ENCODE results near the gene GGNBP2. TPM values are rescaled to one million over a fixed set of nuclear protein-coding genes. Genes with fewer than 3 reads are reported as not detected.

Gene GGNBP2
- total and polyA plus RNA-seq, 2 donors (not counting 1 experiment from before 2014, with no cell fraction given), result 77.0 to 81.9 TPM

GRCh38 chr17:36593656-36594316, 49.1 kb downstream of the GGNBP2 start:
- Histone ChIP-seq H3K79me2 (ENCODE audit: control insufficient read depth, insufficient read depth, low read length) (no peaks in the 10 kb centered on the region), H3K36me3 (ENCODE audit: control insufficient read depth, insufficient read depth, low read length) (no peaks in the 10 kb centered on the region), H3K4me1 (ENCODE audit: control insufficient read depth, extremely low read depth, insufficient read depth, low read length) (peaks cover 5% of the 10 kb centered on the region), H3K27me3 (ENCODE audit: control insufficient read depth, insufficient read depth, low read length) (no peaks in the 10 kb centered on the region), H4K20me1 (ENCODE audit: control insufficient read depth, extremely low read depth, insufficient read depth, low read length) (no peaks in the 10 kb centered on the region), H3K4me2 (ENCODE audit: extremely low read depth, insufficient read depth, low read length) (no peak overlapping the region), H3K27ac (ENCODE audit: insufficient read depth, low read length) (no peak overlapping the region), H3K4me3 (replicated peaks in 1 of 4; ENCODE audit: control extremely low read depth in 1 of 4, insufficient read depth in 1 of 4, low read depth in 3 of 4, low read length in 4 of 4) (no peak overlapping the region), H3K9ac (ENCODE audit: insufficient read depth, low read length) (no peak overlapping the region), H3K9me3 (ENCODE audit: control insufficient read depth, insufficient read depth, low read depth, low read length) (no peaks in the 10 kb centered on the region), H2AFZ (ENCODE audit: low read length) (no peak overlapping the region)
- TF ChIP-seq EZH2 (IDR thresholded peaks at IDR 0.05; ENCODE audit: low read length, missing control alignments), result no peak
- TF ChIP-seq CTCF (conservative IDR thresholded peaks at IDR 0.05 in 1 of 2, IDR thresholded peaks at IDR 0.05 in 1 of 2; ENCODE audit: low read depth in 1 of 2, low read length in 2 of 2), result no peak
- DNase-seq (ENCODE audit: low read depth in 2 of 2), result peak in 1 of 2 donors; percentile 5

- Histone ChIP-seq H3K9ac (ENCODE audit: insufficient read depth, low read length) (no peak overlapping the region), H3K9me3 (ENCODE audit: control insufficient read depth, insufficient read depth, low read depth, low read length) (no peaks in the 10 kb centered on the region), H3K4me2 (ENCODE audit: extremely low read depth, insufficient read depth, low read length) (no peak overlapping the region), H4K20me1 (ENCODE audit: control insufficient read depth, extremely low read depth, insufficient read depth, low read length) (no peaks in the 10 kb centered on the region), H2AFZ (ENCODE audit: low read length) (no peak overlapping the region), H3K36me3 (ENCODE audit: control insufficient read depth, insufficient read depth, low read length) (no peaks in the 10 kb centered on the region), H3K79me2 (ENCODE audit: control insufficient read depth, insufficient read depth, low read length) (no peaks in the 10 kb centered on the region), H3K4me3 (replicated peaks in 1 of 4; ENCODE audit: control extremely low read depth in 1 of 4, insufficient read depth in 1 of 4, low read depth in 3 of 4, low read length in 4 of 4) (no peak overlapping the region), H3K27ac (ENCODE audit: insufficient read depth, low read length) (no peak overlapping the region), H3K4me1 (ENCODE audit: control insufficient read depth, extremely low read depth, insufficient read depth, low read length) (peaks cover 5% of the 10 kb centered on the region), H3K27me3 (ENCODE audit: control insufficient read depth, insufficient read depth, low read length) (no peaks in the 10 kb centered on the region)
- TF ChIP-seq CTCF (conservative IDR thresholded peaks at IDR 0.05 in 1 of 2, IDR thresholded peaks at IDR 0.05 in 1 of 2; ENCODE audit: low read depth in 1 of 2, low read length in 2 of 2) (no peak), EZH2 (IDR thresholded peaks at IDR 0.05; ENCODE audit: low read length, missing control alignments) (no peak)
- no peak for DNase-seq (ENCODE audit: low read depth in 2 of 2)
These were observed 50.1 kb downstream of the GGNBP2 start for GRCh38 chr17:36594626-36595401.

- Histone ChIP-seq H3K4me2 (ENCODE audit: extremely low read depth, insufficient read depth, low read length) (no peak overlapping the region), H2AFZ (ENCODE audit: low read length) (no peak overlapping the region), H4K20me1 (ENCODE audit: control insufficient read depth, extremely low read depth, insufficient read depth, low read length) (no peaks in the 10 kb centered on the region), H3K27ac (ENCODE audit: insufficient read depth, low read length) (no peak overlapping the region), H3K79me2 (ENCODE audit: control insufficient read depth, insufficient read depth, low read length) (peaks cover 3% of the 10 kb centered on the region), H3K4me3 (replicated peaks in 1 of 4; ENCODE audit: control extremely low read depth in 1 of 4, insufficient read depth in 1 of 4, low read depth in 3 of 4, low read length in 4 of 4) (no peak overlapping the region), H3K9me3 (ENCODE audit: control insufficient read depth, insufficient read depth, low read depth, low read length) (no peaks in the 10 kb centered on the region), H3K27me3 (ENCODE audit: control insufficient read depth, insufficient read depth, low read length) (no peaks in the 10 kb centered on the region), H3K4me1 (ENCODE audit: control insufficient read depth, extremely low read depth, insufficient read depth, low read length) (peaks cover 2% of the 10 kb centered on the region), H3K36me3 (ENCODE audit: control insufficient read depth, insufficient read depth, low read length) (no peaks in the 10 kb centered on the region), H3K9ac (ENCODE audit: insufficient read depth, low read length) (no peak overlapping the region)
- TF ChIP-seq EZH2 (IDR thresholded peaks at IDR 0.05; ENCODE audit: low read length, missing control alignments), result no peak
- TF ChIP-seq CTCF (conservative IDR thresholded peaks at IDR 0.05 in 1 of 2, IDR thresholded peaks at IDR 0.05 in 1 of 2; ENCODE audit: low read depth in 1 of 2, low read length in 2 of 2), result no peak
- DNase-seq (ENCODE audit: low read depth in 2 of 2), result no peak
These were observed 52.5 kb downstream of the GGNBP2 start for GRCh38 chr17:36597226-36597625.

All from fibroblast of lung (primary cell).